NCI-H146 (cell line): ENCODE results near the gene CD109.
"Not testable (repeated sequence)": the region's sequence is repeated elsewhere in the genome, so short reads cannot be mapped to it uniquely, and the experiment has no call there.

Experiments
- DNase-seq: peaks from one replicate; lab custom pipeline; 2025; lab: John Stamatoyannopoulos, UW

Gene CD109

DNA sequence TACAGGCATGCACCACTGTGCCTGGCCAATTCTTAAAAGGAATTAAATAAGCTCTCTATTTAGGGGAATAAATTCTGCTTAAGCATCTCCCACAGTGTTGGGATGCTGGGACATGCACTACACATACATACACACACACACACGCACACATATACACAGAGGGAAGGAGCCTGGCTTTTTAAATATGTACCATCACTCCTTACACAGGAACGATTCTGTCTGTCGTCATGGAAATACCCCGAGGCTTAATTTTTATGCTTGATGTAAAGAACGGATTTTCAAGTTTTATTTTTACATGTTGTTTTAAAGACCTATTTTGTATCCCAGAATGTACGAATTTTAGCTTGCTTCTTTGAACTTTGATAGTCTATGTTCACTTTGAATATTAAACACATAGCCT is 95.3 kb downstream of the CD109 start:
- DNase-seq: no peak

DNA sequence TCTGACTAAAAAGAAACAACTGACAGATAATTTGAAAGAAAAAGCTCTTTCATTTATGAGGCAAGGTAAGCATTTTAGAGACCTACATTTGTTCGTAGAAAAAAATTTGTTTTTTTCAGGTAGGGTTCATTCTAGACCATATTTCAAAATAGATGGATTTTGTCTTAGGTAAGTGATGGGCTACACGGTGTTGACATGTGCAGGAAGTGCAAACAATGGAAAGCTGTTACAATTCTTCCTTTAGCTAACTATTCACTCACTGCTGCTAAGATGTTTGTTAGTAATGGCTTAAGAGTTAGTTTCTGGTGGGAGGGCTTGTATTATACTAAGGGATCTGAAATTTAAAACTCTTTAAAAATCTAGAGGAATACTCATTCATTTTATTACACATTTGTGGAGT is 96.7 kb downstream of the CD109 start:
- DNase-seq: no peak

GRCh38 chr6:73796881-73797280 is 100.9 kb downstream of the CD109 start:
- no peak for DNase-seq

DNA sequence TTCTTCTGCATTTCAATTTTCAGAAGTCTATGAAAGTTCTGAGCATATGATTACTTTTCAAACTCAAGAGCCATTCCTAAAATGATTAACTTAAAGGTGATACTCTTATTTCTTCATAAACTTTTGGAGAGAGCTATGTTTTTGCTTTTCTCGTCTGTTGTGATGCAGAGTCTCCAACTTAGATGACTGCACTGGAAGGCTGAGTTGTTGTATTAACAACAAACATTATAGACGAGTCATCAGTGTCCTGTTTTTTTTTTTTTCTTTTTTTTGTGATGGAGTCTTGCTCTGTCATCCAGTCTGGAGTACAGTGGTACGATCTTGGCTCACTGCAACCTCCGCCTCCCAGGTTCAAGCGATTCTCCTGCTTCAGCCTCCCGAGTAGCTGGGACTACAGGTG is 101.9 kb downstream of the CD109 start:
- DNase-seq: no peak

DNA sequence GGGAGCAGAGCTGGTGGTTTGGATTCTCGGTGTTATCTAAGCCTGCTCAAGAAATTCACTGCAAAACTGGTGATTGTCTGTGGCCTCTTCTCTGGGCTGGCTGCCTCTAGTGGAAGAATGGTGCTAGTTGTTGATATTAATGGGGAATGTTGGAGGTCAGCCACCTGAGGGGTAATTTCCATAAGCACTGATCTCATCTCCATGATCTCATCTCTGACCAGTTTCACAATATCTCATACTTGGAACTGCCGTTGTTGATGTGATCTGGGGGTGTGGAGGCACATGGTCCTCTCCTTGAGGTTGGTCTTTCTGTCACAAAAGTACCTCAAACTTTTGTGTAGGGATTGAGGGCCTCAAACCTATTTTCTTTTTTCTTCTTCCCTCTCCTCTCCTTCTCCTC is 102.6 kb downstream of the CD109 start:
- no peak for DNase-seq

DNA sequence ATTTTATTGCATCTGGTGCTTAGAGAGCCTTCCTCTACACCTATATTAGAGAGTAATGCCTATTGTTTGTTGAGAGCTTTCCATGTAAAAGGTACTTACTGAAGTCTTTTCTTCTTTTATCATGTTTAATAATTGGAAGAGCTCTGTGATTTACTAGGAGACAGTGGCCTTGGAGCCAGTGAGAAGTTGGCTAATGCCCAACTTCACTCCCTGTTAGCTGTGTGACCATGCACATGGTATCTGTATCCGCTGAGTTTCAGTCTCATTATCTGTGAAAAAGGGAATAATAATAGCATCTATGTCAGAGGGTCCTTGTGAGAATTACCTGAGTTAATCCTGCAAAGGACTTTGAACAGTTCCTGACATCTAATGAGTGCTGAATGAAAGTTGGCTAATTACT is 105.0 kb downstream of the CD109 start:
- DNase-seq: no peak

DNA sequence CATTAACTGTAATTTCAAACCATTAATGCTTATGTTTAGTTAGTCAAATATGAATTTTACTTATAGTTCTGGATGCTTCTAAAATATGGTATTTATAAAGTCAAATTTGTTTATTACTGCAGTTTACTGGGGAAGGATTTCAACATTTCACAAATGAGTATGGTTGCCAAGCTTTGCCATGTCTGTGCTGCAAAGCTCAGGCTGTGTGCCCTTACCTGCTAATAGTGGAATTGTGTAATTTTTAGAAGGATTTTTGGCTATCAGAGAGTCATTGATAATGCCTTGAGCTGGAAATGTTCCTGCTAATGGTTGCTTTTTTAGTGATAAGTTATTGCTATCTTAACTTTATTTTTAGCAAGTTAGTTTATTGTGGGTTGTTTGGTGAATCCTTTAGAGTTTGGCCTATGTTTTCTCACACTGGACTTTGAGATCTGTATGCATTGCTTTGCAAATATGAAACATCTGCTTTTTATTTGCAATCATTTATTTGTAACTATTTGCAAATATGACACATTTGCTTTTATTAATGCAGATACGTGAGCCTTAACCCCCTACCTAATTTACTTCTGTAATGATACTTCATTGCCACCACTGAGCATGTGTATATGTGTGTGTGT is 105.8 kb downstream of the CD109 start:
- no peak for DNase-seq

- no peak for DNase-seq
These were observed 106.4 kb downstream of the CD109 start for GRCh38 chr6:73802366-73802765.

GRCh38 chr6:73803562-73804241 is 107.7 kb downstream of the CD109 start:
- no peak for DNase-seq

- not testable (repeated sequence) for DNase-seq
These were observed 109.2 kb downstream of the CD109 start for GRCh38 chr6:73805221-73805620.

DNA sequence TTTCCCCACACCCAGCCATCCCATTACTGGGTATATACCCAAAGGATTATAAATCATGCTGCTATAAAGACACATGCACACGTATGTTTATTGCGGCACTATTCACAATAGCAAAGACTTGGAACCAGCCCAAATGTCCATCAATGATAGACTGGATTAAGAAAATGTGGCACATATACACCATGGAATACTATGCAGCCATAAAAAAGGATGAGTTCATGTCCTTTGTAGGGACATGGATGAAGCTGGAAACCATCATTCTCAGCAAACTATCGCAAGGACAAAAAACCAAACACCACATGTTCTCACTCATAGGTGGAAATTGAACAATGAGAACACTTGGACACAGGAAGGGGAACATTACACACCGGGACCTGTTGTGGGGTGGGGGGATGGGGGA is 110.0 kb downstream of the CD109 start:
- DNase-seq: not testable (repeated sequence)

DNA sequence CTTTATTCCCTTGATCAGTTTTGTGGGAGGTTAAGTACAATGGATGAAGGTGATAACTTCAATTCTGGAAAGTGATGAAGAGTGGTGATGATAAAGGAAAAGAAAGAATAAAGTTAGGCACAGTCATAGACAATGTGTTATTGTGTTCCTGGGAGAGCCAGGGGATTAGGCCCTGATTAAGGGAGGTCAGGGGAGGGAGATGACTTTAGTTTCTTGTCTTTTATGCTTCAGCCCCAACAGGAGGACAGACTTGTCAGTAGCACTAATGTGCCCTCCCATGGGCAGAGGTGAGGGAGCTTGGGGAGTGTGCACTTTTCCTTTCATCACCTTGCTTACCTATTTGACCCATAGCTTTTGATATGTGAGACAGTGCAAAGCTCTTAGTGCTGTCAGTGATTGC is 115.7 kb downstream of the CD109 start:
- no peak for DNase-seq

DNA sequence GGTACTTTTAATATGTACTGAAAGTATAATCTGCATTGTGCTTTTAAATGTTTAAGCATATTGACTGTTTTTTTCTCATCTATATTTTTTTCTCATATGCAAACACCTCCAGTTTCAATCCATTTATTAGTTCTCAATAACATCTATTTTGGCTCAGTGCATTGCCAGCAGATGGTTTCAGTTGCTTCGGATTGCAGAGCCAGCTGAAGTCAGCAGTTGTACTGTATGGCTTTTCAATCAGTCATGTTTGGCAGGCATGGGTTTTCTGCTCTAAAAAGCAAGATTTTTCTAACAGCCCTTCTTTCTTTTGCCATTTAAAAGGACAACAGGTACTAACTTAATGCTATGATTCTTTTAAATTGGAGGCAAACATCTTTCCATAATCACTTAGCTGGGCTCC is 121.2 kb downstream of the CD109 start:
- no peak for DNase-seq

DNA sequence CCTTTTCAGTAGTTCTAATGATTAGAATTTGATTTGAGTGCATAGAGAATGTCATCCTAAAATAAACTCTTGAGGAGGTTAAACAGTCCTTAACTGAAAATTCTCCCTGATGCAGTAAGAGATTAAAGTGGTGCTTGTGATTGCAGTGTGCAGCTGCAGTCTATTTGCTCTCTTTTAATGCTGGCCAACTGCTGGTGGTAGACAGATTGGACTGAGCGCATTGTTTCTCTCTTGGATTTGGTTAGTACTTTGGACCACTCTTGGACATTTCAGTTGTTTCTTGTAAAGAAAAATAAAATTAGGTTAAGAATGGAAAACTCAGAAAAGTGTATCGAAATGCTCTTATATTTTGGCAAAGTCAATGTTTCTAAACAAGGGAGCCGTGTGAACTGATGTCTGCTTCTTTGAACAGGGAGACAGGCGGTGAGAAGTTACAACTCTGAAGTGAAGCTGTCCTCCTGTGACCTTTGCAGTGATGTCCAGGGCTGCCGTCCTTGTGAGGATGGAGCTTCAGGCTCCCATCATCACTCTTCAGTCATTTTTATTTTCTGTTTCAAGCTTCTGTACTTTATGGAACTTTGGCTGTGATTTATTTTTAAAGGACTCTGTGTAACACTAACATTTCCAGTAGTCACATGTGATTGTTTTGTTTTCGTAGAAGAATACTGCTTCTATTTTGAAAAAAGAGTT is 127.2 kb downstream of the CD109 start:
- DNase-seq: no peak

DNA sequence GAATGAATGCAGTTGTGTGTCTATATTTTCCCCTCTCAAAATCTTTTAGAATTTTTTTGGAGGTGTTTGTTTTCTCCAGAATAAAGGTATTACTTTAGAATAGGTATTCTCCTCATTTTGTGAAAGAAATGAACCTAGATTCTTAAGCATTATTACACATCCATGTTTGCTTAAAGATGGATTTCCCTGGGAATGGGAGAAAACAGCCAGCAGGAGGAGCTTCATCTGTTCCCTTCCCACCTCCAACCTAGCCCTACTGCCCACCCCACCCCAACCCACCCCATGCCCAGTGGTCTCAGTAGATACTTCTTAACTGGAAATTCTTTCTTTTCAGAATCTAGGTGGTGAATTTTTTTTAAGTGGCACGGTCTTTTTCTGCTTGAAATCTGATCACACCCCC is 127.8 kb downstream of the CD109 start:
- no peak for DNase-seq

- no peak for DNase-seq
These were observed 130.6 kb downstream of the CD109 start for GRCh38 chr6:73826571-73826970.

DNA sequence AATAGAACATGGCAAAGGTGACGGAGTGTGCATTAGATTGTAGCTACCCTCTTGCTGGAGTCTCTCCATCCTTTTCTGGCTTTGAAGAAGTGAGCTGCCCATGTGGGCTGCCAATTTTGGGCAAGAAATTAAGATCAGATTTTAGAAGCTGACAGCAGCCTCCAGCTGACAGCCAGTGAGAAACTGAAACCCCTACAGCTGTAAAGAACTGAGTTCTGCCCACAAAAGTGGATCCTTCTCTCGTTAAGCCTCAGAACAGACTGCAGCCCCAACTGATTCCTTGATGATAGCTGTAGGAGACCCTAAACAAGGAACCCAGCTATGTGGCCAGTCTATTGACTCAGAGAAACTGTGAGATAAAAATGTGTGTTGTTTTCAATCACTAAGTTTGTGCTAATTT is 134.1 kb downstream of the CD109 start:
- DNase-seq: no peak

GRCh38 chr6:73832313-73832712 is 136.3 kb downstream of the CD109 start:
- DNase-seq: no peak

DNA sequence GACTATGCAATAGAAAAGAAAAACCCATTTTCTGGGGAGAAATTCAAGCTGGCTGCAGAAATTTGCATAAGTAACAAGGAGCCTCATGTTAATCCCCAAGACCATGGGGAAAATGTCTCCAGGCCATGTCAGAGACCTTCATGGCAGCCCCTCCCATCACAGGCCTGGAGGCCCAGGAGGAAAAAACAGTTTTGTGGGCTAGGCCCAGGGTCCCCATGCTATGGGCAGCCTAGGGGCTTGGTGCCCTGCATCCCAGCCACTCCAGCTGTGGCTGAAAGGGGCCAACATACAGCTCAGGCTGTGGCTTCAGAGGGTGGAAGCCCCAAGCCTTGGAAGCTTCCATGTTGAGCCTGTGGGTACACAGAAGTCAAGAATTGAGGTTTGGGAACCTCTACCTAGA is 148.7 kb downstream of the CD109 start:
- not testable (repeated sequence) for DNase-seq

GRCh38 chr6:73851048-73851447 is 155.0 kb downstream of the CD109 start:
- not testable (repeated sequence) for DNase-seq

DNA sequence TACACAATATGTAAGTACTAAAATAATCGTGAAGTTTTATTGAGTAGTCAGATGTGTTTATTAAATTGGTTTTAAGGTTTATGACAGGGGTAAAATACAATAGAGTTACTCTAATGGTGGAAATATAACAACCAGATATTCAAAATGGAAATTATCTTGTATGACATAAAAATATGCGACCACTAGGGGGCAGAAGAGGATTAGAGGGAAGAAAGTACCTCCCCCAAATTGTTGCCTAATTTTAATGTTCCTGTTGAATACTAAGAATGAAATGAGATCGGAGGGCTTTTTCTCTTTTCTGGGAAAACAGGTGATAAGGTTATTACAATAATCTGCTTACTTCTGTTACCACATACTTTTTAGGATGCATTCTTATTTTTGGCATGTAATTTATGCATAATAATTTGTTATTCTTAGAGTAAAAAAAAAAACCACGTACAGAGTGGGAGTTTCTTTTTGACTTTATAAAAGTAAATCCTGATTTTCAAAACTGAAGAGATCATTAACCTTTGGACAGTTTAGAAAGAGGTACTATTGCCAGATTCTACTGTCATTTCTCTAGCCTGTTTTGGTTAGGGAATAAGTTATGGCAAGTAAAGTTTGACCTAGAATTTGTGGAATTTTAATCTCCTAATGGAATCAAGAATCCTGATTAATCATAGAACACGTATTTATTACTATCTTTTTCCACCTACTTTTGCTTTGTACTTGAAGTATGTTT is 159.2 kb downstream of the CD109 start:
- peak; percentile 46 for DNase-seq

- DNase-seq: no peak
These were observed 161.4 kb downstream of the CD109 start for GRCh38 chr6:73857341-73857890.

DNA sequence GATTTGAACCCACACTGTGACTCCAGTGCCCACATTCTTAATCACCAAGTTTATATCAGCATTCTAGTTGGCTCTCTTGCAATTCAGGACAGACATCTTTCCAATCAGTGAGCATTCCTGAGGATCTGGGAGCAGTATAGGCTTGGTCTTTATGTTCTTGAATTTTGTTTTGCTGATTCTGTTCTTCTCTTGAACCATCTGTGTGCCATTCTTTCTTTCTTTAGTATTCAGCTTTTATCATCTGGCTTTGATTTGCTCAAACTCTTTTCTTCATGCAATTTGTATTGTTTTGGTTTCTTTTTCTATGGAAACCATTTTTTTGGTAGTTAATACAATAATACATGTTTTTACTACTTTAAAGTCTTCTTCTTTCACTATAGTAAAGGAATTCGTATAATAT is 162.4 kb downstream of the CD109 start:
- DNase-seq: no peak
